GM18526 (cell line): ENCODE results near the gene PRKCE.

Experiments
- POLR2A ChIP-seq: IDR thresholded peaks from 3 replicates; pipeline ENCODE4 v1.6.1; 2011; ENCODE audit not compliant: insufficient read length; ENCODE audit errors: extremely low read depth

PRKCE gene

DNA sequence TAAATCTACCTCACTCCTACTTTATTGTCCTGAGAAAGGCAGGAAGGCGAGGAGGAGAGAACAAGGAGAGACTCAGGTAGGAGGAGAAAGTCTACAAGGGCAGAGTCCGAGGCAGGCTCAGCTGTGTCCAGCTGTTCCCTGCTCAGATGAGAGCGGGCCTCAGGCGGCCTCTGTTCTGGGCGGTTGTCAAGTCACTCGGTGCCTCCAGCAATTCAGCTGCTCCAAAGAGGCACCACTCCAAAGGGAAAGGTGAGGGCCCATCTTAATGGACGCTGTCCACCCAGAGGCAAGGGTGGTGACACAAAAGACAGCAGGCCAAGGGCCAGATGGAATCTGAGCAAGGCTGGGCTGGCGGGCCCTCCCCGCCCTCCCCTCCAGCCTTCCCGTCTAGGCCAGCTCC, 544.3 kb downstream of the PRKCE start:
- TF ChIP-seq POLR2A = no peak

DNA sequence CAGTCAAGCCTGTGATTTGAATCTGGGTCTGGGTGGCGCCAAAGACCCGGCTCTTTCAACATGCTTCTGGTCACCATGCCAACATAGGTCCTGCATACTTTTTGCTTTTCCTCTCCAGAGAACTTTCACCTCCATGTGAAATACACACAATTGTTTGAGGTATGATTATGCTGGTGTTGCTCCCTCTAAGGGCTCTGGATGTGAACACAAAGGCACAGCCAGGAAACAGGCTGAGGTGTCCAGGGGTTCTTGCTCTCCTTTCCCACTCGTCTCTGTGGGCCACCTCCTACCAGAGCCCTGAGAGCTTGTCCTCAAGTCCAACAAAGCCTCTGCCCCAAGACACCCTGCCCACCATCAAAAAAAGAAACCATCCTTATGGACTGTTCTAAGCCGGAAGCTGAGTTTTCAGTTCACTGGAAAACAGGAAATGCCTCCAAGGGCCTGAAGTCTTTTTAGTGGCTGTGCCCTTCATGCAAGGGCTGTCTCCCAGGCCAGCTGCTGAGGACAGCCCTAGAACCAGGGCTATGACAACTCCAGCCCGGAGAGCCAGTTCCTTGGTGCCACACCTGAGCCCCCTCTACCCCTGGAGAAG, 545.5 kb downstream of the PRKCE start:
- TF ChIP-seq POLR2A = no peak

DNA sequence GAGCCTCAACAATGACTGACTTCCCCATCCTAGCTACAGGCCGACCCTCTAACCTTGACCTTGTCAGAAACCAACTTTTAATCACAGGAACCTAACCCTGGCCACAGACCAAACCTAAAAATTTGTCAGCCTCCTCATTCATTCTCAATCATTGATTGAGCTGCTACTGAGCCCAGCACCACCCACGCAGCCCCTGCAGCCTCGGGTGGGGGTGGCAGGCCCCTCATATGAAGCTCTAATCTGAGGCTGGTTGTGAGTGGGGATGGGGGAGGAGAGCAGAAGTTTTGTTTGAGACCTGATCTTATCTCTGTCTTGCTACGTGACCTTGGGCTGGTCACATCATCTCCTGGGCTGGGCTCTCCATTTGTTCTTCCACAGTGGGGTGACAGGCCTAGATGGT, 546.2 kb downstream of the PRKCE start:
- TF ChIP-seq POLR2A = no peak

DNA sequence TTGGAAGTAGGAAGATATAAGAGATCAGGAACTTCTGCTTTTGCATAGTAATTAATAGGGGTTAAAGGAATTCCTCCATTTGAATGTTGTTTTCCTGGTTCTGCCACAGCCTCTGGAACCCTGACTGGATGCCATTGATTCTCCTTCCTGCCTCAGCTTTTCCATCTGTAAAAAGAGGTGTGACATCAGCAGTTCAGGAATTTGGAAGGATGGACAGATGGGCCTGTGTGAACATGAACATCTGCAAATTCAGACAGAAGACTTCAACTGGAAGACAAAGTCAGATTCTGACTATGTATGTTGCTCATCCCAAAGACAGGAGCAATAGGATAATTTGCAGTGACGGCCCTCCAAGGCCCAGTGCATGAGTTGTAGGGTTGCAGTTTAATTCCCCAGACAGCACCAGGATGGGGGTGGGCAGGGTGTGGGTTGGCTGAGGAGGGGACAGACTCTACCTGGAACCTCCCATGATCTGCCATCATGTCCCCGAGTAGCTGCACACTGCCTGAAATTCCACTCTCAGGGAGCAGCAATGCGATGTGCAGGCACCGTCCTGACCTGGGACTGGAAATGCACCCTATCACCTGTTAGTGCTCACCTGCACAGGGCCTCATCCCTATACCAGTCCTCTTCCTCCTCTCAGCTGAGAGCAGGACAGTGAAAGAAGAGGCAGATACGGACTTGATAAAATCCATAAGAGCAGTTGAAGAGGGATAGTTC, 546.8 kb downstream of the PRKCE start:
- TF ChIP-seq POLR2A = no peak

DNA sequence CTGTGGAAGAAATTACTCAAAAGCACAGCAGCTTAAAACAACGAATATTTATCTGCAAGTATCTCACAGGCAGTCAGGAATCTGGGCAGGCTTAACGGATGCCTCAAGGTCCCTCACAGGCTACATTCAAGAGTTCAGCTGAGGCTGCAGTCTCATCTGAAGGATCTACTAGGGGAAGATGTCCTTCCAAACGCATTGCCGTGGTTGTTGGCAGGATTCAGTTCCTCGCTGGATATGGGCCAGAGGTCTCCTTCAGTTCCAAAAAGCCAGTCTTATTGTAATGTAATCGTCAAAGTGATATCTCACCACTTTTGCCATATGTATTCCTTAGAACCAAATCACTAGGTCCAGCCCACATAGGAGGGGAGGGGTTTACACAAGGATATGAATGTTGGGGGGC, 547.5 kb downstream of the PRKCE start:
- TF ChIP-seq POLR2A = no peak

DNA sequence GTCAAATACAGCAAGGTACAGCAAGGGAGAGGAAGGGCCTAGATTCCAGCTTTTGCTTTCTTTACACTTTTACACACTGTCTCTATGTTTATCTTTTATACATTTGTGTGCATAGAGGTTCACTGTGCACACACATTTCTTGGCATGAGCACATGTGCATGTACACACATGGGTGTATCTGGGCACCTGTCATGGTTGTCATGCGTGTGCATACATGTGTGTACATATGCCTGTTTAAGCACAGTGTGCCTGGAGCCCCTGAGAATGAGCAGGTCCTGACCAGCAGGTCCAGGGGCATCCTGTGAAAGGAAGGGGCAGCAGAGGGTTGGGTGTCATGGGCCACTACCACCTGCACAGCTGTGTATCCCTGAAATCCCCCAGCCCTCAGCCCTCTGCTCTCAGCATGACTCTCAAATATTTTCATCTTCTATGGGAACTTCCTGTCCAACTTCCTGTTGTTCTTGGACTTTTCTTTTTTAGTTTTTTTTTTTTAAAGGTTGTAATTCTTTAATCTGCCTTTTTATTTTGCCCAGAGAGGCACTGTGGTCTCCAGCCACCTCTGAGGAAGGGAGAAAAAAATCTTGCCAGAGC, 548.7 kb downstream of the PRKCE start:
- no peak for TF ChIP-seq POLR2A

DNA sequence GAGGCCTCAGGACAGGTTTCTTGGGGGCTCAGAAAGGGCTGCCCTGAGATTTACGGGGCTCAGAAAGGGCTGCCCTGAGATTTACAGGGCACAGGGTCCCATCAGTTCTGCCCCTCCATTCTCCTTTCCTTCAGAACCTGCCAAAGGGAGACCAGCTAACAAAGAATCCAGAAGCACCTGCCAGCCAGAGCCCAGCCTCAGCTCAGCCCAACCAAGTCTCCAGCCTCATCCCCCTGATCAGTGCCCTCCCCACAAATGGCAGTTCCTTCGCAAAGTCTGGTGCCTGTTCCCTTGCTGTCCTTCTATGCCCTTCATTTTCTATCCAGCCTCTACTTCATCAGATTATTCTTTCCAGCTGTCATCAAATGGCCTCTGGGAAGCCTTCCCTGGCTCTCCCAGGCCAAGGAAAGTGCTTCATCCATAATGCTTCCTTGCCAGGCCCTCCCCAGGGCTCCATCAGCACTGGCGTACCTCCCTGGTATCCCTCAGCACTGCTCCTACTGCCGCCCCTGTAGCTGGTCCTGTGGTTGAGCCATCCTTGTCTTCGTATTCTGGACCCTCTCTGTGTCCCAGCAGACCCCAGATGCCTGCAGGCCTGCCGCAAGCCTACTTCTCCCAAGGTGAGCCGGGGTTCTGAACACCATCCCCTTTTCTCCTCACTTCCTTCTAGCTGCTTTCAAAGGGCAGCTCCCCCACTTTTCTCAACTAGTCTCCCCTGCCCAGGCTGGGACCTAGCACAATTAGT, 549.6 kb downstream of the PRKCE start:
- TF ChIP-seq POLR2A = no peak

DNA sequence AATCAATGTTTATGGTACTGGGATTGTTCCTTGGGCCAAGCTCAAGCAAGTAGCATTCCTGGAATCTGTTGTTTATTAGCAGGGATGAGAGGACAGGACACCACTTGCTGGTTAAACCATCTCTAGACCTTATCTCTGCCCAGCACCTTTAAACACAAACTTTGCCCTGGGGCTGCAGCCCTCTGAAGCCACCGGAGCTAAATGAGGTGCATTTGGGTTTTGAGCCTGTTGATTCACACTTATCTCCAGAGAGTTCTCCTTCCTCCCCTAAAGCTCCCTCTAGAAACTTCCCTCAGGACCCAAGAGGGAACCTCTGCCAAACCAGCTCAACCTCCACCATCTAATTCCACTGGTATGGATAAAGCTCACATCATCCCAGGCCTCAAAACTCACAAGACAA, 551.0 kb downstream of the PRKCE start:
- TF ChIP-seq POLR2A = no peak

DNA sequence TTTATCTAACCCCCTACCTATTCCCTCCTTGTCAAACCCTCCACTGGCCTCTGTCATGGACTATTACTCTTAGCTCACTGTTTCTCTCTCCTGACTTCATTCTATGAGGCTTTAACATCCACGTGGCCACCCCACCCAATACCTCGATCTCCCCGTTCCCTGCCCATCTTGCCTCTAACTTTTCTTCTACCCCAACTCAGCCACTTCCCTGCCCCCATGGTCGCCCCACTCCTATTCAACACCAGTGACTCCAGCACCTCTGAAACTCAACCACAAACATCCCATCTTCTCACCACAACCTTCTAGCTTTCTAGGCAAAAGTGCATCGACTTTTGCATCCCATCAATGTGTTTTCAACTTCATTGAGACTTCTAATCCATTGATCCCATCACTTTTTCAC, 551.5 kb downstream of the PRKCE start:
- TF ChIP-seq POLR2A = no peak

DNA sequence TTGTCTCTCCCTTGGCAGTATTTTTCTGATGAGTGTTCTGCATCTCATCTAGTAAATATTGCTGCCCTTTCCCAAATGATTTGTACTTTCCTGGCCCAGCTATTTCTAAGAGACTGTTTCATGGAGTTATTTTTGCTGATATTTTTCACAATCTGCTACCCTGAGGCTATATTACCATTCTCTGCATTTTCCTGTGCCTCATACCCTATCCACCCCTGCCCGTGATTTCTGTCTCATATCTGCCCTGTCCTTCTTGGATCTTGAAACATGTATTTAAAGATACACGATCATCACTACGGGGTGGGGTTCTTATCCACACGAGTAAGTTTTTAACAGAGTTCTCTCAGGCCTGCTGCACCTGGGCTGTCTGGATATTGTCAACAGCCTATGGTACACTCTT, 556.1 kb downstream of the PRKCE start:
- no peak for TF ChIP-seq POLR2A

DNA sequence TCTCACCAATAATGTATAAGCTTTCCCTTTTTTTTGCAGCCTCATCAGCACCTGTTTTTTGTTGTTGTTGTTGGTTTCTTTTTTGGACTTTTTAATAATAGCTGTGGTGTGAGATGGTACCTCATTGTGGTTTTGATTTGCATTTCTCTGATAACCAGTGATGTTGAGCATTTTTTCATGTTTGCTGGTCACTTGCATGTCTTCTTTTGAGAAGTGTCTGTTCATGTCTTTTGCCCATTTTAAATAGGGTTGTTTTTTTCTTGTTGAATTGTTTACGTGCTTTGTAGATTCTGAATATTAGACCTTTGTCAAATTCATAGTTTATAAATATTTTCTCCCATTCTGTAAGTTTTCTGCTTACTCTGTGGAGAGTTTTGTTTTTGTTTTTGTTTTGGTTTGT, 557.3 kb downstream of the PRKCE start:
- no peak for TF ChIP-seq POLR2A

DNA sequence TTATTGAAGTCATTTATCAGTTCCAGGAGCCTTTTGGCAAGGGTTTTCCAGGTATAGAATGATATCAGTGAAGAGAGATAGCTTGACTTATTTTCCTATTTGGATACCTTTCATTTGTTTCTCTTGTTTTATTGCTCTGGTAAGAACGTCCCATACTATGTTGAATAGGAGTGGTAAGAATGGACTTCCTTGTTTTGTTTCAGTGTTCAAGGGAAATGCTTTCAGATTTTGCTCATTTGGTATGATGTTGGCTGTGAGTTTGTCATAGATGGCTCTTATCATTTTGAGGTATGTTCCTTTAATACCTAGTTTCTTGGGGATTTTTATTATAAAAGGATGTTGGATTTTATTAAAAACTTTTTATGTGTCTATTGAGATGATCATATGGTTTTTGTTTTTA, 558.6 kb downstream of the PRKCE start:
- no peak for TF ChIP-seq POLR2A

DNA sequence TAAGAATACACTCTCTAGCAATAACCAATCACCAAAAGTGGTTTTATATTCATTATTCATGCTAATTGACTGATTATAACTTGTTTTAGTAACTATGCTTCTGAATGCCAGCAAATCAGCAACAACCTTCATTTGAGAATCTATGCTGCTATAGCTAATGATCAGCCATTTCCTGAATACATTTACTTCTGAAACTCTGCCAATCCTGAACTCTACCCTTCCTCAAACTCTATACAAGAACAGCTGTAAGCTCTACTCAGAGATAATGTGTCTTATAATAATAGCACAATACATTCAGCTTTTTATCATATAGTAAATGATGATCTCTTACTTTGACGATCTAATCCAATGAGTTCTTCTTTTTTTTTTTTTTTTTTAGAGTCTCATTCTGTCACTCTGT, 560.0 kb downstream of the PRKCE start:
- TF ChIP-seq POLR2A = no peak

DNA sequence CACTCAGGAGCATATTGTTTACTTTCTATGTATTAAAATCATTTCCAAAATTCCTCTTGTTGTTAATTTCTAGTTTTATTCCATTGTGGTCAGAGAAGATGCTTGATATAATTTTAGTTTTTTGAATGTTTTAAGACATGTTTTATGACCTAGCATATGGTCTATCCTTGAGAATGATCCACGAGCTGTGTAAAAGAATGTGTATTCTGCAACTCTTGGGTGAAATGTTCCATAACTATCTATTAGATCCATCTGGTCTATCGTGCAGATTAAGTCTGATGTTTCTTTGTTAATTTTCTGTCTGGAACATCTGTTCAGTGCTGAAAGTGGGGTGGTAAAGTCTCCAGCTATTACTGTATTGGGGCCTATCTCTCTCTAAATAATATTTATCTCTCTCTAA, 562.4 kb downstream of the PRKCE start:
- no peak for TF ChIP-seq POLR2A

DNA sequence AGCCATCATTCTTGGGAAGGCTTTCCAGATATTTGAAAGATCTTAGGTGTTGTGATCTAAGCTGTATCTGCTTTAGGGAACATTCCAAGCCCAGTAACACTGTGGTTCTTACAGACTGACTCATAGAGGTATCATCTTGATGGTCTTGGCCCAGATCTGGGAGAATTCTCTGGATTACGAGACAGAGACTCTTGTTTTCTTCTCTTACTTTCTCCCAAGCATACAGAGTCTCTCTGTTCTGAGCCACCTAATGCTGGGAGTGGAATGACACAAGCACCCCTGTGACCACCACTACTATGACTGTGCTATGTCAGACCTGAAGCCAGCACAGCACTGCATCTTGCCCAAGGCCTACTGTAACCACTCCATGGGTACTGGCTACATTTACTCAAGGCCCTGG, 564.7 kb downstream of the PRKCE start:
- no peak for TF ChIP-seq POLR2A

DNA sequence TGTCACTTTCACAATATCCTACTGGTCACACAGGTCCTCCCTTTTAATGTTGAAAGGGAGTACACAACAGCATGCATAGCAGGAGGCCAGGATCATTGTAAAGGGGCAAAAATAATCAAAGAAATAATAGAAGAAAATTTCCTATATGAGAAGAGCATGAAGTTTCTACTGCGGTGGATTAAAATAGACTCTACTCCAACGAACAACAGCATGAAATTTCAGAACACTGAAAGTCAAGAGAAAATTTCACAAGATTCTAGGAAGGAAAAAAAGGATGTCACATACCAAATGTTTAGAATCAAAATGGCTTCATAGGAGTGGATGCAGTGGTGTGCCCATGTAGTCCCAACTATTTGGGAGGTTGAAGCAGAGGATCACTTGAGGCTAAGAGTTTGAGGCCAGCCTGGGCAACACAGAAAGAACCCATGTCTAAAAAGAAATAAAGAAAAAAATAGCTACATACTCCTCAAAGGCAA, 573.7 kb downstream of the PRKCE start:
- no peak for TF ChIP-seq POLR2A
